Neutrophil (primary cell): ENCODE results near the gene GTF3C1.

Source experiments
- H3K27ac ChIP-seq: fragments of 200-600 bp; sonication (generic); 2 replicates; pipeline ENCODE4 v1.5.1; 2016; ENCODE audit warnings: mild to moderate bottlenecking, moderate library complexity
- H3K27me3 ChIP-seq: fragments of 200-600 bp; sonication (generic); 2 replicates; pipeline ENCODE4 v1.6.0; 2016; ENCODE audit warnings: mild to moderate bottlenecking
- H3K36me3 ChIP-seq: fragments of 200-600 bp; sonication (generic); 2 replicates; pipeline ENCODE4 v1.5.1; 2017
- H3K4me1 ChIP-seq, 2 experiments: fragments of 200-600 bp in 1 of 2; sonication (generic) in 1 of 2; 1 replicate in 1 of 2; 2 replicates in 1 of 2; pipeline versions ENCODE4 v1.5.1 to v1.6.1; 2013 to 2016; ENCODE audit warnings: low read depth in 1 of 2, low read length in 1 of 2, mild to moderate bottlenecking in 1 of 2, moderate library complexity in 1 of 2; ENCODE audit not compliant: control insufficient read depth in 1 of 2, insufficient read depth in 1 of 2
- H3K4me3 ChIP-seq, 2 experiments: fragments of 200-600 bp in 1 of 2; sonication (generic) in 1 of 2; 1 replicate in 1 of 2; 2 replicates in 1 of 2; pipeline ENCODE4 v1.5.1; 2013 to 2016; ENCODE audit warnings: low read depth in 1 of 2, low read length in 1 of 2, mild to moderate bottlenecking in 1 of 2, moderate library complexity in 1 of 2
- H3K9me3 ChIP-seq: fragments of 200-600 bp; sonication (generic); 2 replicates; pipeline ENCODE4 v1.5.1; 2016
- TF ChIP-seq, protein P1 (sequence below): fragments of 200-600 bp; sonication (generic); IDR thresholded peaks from 2 replicates; pipeline ENCODE4 v1.5.1; 2016; ENCODE audit warnings: antibody characterized with exemption

GTF3C1 gene

DNA sequence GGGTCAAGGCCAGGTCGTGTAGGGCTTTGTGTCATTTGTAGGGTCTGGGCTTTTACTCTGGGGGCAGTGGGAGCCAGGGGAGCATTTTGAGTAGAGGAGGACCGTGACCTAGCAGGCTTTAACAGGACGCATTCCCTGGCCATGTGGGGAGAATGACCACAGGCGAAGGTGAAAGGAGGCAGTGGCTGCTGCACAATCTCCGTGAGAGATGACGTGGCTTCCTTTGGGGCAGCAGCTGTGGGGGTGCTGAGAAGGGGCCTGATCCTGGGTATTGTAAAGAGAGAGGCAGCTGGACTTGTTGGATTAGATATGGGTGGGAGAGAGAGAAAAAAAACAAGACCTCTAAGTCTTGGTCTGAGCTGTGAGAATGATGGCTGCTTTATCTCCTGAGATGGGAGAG, 46.3 kb upstream of the GTF3C1 start:
- Histone ChIP-seq H3K27ac (no peak overlapping the region), H3K27me3 (no peaks in the 10 kb centered on the region), H3K9me3 (no peaks in the 10 kb centered on the region), H3K36me3 (peaks cover 10% of the 10 kb centered on the region), H3K4me3 (no peak overlapping the region), H3K4me1 (peaks cover 16 to 17% of the 10 kb centered on the region in 2 experiments)
- TF ChIP-seq, protein P1, sequence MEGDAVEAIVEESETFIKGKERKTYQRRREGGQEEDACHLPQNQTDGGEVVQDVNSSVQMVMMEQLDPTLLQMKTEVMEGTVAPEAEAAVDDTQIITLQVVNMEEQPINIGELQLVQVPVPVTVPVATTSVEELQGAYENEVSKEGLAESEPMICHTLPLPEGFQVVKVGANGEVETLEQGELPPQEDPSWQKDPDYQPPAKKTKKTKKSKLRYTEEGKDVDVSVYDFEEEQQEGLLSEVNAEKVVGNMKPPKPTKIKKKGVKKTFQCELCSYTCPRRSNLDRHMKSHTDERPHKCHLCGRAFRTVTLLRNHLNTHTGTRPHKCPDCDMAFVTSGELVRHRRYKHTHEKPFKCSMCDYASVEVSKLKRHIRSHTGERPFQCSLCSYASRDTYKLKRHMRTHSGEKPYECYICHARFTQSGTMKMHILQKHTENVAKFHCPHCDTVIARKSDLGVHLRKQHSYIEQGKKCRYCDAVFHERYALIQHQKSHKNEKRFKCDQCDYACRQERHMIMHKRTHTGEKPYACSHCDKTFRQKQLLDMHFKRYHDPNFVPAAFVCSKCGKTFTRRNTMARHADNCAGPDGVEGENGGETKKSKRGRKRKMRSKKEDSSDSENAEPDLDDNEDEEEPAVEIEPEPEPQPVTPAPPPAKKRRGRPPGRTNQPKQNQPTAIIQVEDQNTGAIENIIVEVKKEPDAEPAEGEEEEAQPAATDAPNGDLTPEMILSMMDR, result no peak

DNA sequence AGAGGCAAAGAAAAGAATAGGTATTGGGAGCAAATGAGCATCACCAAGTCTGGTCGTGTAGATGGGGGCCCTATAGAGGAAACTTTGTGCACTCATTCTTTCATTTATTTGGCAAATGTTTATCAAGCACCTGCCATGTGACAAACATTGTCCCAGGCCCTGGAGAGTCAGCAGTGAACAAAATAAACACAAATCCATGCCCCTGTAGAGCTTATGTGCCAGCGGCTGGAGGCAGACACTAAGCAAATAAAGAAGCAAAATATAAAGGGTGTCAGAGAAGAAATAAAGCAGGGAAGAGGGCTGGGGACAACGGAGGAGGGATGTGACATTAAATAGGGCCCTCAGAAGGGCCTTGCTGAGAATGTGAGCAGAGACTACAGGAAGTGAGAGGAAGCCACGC, 45.8 kb upstream of the GTF3C1 start:
- Histone ChIP-seq H3K36me3 (peaks cover 10% of the 10 kb centered on the region), H3K4me3 (no peak overlapping the region), H3K27ac (no peak overlapping the region), H3K27me3 (no peaks in the 10 kb centered on the region), H3K4me1 (peaks cover 16 to 17% of the 10 kb centered on the region in 2 experiments), H3K9me3 (no peaks in the 10 kb centered on the region)
- TF ChIP-seq, protein P1, result no peak

GRCh38 chr16:27591837-27592236, 42.1 kb upstream of the GTF3C1 start:
- no peak overlapping the region for H3K27ac ChIP-seq
- no peaks in the 10 kb centered on the region for H3K9me3 ChIP-seq
- peaks cover 7 to 8% of the 10 kb centered on the region in 2 experiments for H3K4me1 ChIP-seq
- no peaks in the 10 kb centered on the region for H3K36me3 ChIP-seq
- no peak overlapping the region for H3K4me3 ChIP-seq
- no peaks in the 10 kb centered on the region for H3K27me3 ChIP-seq
- TF ChIP-seq, protein P1, result no peak

DNA sequence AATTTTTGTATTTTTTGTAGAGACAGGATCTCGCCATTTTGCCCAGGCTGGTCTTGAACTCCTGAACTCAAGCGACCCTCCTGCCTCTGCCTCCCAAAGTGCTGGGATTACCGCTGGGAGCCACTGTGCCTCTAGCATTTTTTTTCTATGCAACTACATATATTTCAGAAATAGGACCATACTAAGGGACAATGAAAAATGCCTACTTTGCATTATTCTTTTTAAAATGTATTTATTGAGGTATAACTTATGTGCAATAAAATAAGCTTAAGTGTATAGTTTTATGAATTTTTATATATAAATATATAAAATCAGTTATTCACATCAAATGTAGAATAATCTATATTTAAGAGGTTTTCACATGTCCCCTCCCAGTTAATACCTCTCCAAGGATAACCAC, 38.3 kb upstream of the GTF3C1 start:
- Histone ChIP-seq H3K9me3 (no peaks in the 10 kb centered on the region), H3K4me3 (no peak overlapping the region), H3K36me3 (no peaks in the 10 kb centered on the region), H3K27ac (no peak overlapping the region), H3K4me1 (no peaks in the 10 kb centered on the region), H3K27me3 (no peaks in the 10 kb centered on the region)
- TF ChIP-seq, protein P1, result no peak

- Histone ChIP-seq H3K36me3 (no peaks in the 10 kb centered on the region), H3K27me3 (no peaks in the 10 kb centered on the region), H3K27ac (no peak overlapping the region), H3K9me3 (no peaks in the 10 kb centered on the region), H3K4me1 (peaks cover 0 to 8% of the 10 kb centered on the region in 2 experiments), H3K4me3 (no peak overlapping the region)
- TF ChIP-seq, protein P1, result no peak
Observed at GRCh38 chr16:27586711-27587110, 37.0 kb upstream of the GTF3C1 start.

- H3K27ac ChIP-seq, result no peak overlapping the region
- H3K36me3 ChIP-seq, result no peaks in the 10 kb centered on the region
- TF ChIP-seq, protein P1, result no peak
- H3K4me3 ChIP-seq, result no peak overlapping the region
- peaks cover 0 to 8% of the 10 kb centered on the region in 2 experiments for H3K4me1 ChIP-seq
- H3K9me3 ChIP-seq, result no peaks in the 10 kb centered on the region
- no peaks in the 10 kb centered on the region for H3K27me3 ChIP-seq
Observed at GRCh38 chr16:27585200-27585599, 35.5 kb upstream of the GTF3C1 start.
